HG03045 (cell line): Measurements from ENCODE around the gene SPHK1.

Source experiments
- ATAC-seq: cut with Tn5 transposase; IDR thresholded peaks from one replicate; pipeline ENCODE4 v1.9.1; 2021; ENCODE audit warnings: mild to moderate bottlenecking, moderate library complexity; ENCODE audit not compliant: unreplicated experiment

The SPHK1 gene

GRCh38 chr17:76405607-76405966, 21.2 kb downstream of the SPHK1 start:
- no peak for ATAC-seq

- ATAC-seq: no peak
These were observed 21.7 kb downstream of the SPHK1 start for GRCh38 chr17:76405967-76406647.

GRCh38 chr17:76407509-76407908, 23.1 kb downstream of the SPHK1 start:
- no peak for ATAC-seq

GRCh38 chr17:76408037-76408849, 23.8 kb downstream of the SPHK1 start:
- ATAC-seq: no peak

GRCh38 chr17:76410328-76410965, 26.0 kb downstream of the SPHK1 start:
- no peak for ATAC-seq

- no peak for ATAC-seq
These were observed 26.8 kb downstream of the SPHK1 start for GRCh38 chr17:76411247-76411646.

GRCh38 chr17:76414334-76415295, 30.2 kb downstream of the SPHK1 start:
- ATAC-seq: no peak

GRCh38 chr17:76415786-76416185, 31.4 kb downstream of the SPHK1 start:
- ATAC-seq: no peak

GRCh38 chr17:76416457-76416856, 32.0 kb downstream of the SPHK1 start:
- no peak for ATAC-seq

- no peak for ATAC-seq
These were observed 32.5 kb downstream of the SPHK1 start for GRCh38 chr17:76416899-76417298.

GRCh38 chr17:76417499-76418143, 33.2 kb downstream of the SPHK1 start:
- ATAC-seq: no peak

GRCh38 chr17:76419576-76420260, 35.3 kb downstream of the SPHK1 start:
- ATAC-seq: no peak

GRCh38 chr17:76420356-76421043, 36.1 kb downstream of the SPHK1 start:
- ATAC-seq: no peak

- no peak for ATAC-seq
These were observed 36.6 kb downstream of the SPHK1 start for GRCh38 chr17:76421044-76421407.

GRCh38 chr17:76422406-76422805, 38.0 kb downstream of the SPHK1 start:
- no peak for ATAC-seq

- no peak for ATAC-seq
These were observed 38.5 kb downstream of the SPHK1 start for GRCh38 chr17:76422860-76423259.

- no peak for ATAC-seq
These were observed 42.4 kb downstream of the SPHK1 start for GRCh38 chr17:76426853-76427252.

- ATAC-seq: no peak
These were observed 43.3 kb downstream of the SPHK1 start for GRCh38 chr17:76427501-76428231.

GRCh38 chr17:76428511-76428910, 44.1 kb downstream of the SPHK1 start:
- no peak for ATAC-seq
